Measurements from ENCODE around the gene TPRA1. TPM values are rescaled to one million over a fixed set of nuclear protein-coding genes. Genes with fewer than 3 reads are reported as not detected.

TPRA1 gene
- total RNA-seq, 1 experiment from 2014 or later = 35.1 TPM

DNA sequence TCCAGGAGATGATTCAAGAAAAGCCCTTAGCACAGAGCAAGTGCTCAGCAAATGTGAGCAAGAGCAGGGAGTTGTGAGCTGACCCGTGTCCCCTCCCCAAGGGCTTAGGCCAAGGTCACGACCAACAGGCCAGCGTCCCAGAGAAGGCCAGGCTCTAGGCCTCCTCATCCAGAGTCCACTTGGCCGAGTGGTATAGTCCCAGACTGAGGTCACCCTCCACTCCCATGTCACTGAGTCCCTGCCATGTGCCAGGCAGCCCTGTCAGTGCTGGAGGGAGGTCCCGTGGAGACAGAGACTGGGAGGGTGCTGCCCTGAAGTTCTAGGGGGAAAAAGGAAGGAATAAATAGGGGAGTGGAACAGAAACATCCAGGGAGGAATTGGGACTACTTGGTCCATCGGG, 44.0 kb downstream of the TPRA1 start:
- CTCF ChIA-PET = interaction anchor here (0.6 to 2.8 kb wide), 3 partner anchors 73 to 141 kb away, joined by 3 to 14 read pairs (median 4); no protein-coding TSS in a partner anchor
- RAD21 ChIA-PET (ENCODE audit: low non-redundant PET in 1 of 2, low total read pairs in 2 of 2, uncharacterized antibody in 2 of 2, unreplicated experiment in 2 of 2) = no interaction called here
- H3K27me3 ChIP-seq (ENCODE audit: insufficient read depth, low read length) = no peaks in the 10 kb centered on the region
- H3K36me3 ChIP-seq (ENCODE audit: control insufficient read depth in 1 of 2, insufficient read depth in 2 of 2, low read length in 2 of 2) = no peaks in the 10 kb centered on the region
- ATAC-seq = no peak
- POLR2A ChIA-PET = no interaction called here
- H4K20me1 ChIP-seq (ENCODE audit: insufficient read depth) = no peaks in the 10 kb centered on the region
- no peaks in the 10 kb centered on the region for H3K79me2 ChIP-seq (ENCODE audit: insufficient read depth, low read length)
- H3K27ac ChIP-seq (ENCODE audit: low read depth, low read length) = no peak overlapping the region; the same call in 1 of the 2 replicates
- H3K4me3 ChIP-seq (replicated peaks in 1 of 2; ENCODE audit: low read depth in 1 of 2, low read length in 2 of 2) = no peak overlapping the region
- no peak for TF ChIP-seq CBX3 (IDR thresholded peaks at IDR 0.05; ENCODE audit: low read depth)
- no peak for TF ChIP-seq EGR1 (IDR thresholded peaks at IDR 0.05; ENCODE audit: low read depth)
- TF ChIP-seq TCF7L2 (IDR thresholded peaks at IDR 0.05; ENCODE audit: borderline replicate concordance, extremely low read depth, insufficient read depth, insufficient read length) = no peak
- TF ChIP-seq, protein P1, sequence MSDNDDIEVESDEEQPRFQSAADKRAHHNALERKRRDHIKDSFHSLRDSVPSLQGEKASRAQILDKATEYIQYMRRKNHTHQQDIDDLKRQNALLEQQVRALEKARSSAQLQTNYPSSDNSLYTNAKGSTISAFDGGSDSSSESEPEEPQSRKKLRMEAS (IDR thresholded peaks at IDR 0.05) = no peak
- TF ChIP-seq EZH2phosphoT487 (IDR thresholded peaks at IDR 0.05; ENCODE audit: borderline replicate concordance) = no peak
- no peak for TF ChIP-seq ZFX (IDR thresholded peaks at IDR 0.05)
- TF ChIP-seq FOSL1 (IDR thresholded peaks at IDR 0.05; ENCODE audit: low read depth) = no peak
- TF ChIP-seq, protein P2, sequence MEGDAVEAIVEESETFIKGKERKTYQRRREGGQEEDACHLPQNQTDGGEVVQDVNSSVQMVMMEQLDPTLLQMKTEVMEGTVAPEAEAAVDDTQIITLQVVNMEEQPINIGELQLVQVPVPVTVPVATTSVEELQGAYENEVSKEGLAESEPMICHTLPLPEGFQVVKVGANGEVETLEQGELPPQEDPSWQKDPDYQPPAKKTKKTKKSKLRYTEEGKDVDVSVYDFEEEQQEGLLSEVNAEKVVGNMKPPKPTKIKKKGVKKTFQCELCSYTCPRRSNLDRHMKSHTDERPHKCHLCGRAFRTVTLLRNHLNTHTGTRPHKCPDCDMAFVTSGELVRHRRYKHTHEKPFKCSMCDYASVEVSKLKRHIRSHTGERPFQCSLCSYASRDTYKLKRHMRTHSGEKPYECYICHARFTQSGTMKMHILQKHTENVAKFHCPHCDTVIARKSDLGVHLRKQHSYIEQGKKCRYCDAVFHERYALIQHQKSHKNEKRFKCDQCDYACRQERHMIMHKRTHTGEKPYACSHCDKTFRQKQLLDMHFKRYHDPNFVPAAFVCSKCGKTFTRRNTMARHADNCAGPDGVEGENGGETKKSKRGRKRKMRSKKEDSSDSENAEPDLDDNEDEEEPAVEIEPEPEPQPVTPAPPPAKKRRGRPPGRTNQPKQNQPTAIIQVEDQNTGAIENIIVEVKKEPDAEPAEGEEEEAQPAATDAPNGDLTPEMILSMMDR (IDR thresholded peaks at IDR 0.05 in 2 of 3, conservative IDR thresholded peaks at IDR 0.05 in 1 of 3; ENCODE audit: borderline replicate concordance in 1 of 3, insufficient read depth in 1 of 3, low read depth in 2 of 3, low read length in 2 of 3) = no peak
- TF ChIP-seq SIN3A (IDR thresholded peaks at IDR 0.05; ENCODE audit: low read depth) = no peak
- TF ChIP-seq, protein P3, sequence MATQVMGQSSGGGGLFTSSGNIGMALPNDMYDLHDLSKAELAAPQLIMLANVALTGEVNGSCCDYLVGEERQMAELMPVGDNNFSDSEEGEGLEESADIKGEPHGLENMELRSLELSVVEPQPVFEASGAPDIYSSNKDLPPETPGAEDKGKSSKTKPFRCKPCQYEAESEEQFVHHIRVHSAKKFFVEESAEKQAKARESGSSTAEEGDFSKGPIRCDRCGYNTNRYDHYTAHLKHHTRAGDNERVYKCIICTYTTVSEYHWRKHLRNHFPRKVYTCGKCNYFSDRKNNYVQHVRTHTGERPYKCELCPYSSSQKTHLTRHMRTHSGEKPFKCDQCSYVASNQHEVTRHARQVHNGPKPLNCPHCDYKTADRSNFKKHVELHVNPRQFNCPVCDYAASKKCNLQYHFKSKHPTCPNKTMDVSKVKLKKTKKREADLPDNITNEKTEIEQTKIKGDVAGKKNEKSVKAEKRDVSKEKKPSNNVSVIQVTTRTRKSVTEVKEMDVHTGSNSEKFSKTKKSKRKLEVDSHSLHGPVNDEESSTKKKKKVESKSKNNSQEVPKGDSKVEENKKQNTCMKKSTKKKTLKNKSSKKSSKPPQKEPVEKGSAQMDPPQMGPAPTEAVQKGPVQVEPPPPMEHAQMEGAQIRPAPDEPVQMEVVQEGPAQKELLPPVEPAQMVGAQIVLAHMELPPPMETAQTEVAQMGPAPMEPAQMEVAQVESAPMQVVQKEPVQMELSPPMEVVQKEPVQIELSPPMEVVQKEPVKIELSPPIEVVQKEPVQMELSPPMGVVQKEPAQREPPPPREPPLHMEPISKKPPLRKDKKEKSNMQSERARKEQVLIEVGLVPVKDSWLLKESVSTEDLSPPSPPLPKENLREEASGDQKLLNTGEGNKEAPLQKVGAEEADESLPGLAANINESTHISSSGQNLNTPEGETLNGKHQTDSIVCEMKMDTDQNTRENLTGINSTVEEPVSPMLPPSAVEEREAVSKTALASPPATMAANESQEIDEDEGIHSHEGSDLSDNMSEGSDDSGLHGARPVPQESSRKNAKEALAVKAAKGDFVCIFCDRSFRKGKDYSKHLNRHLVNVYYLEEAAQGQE (IDR thresholded peaks at IDR 0.05; ENCODE audit: low read depth) = no peak
- no peak for TF ChIP-seq POLR2A (IDR thresholded peaks at IDR 0.05; ENCODE audit: borderline replicate concordance, extremely low read depth, insufficient read depth, insufficient read length)
- TF ChIP-seq EZH2 (IDR thresholded peaks at IDR 0.05) = no peak
- TF ChIP-seq, protein P4, sequence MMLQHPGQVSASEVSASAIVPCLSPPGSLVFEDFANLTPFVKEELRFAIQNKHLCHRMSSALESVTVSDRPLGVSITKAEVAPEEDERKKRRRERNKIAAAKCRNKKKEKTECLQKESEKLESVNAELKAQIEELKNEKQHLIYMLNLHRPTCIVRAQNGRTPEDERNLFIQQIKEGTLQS (IDR thresholded peaks at IDR 0.05) = no peak
- BruUV-seq (replicated peaks) = no TSS peak
- intact Hi-C loops (cut with micrococcal nuclease) = loop anchor here (10.0 kb wide), 2 partner anchors 172 to 1412 kb away; no protein-coding TSS in a partner anchor
- DNase-seq (ENCODE audit: low read depth, low spot score) = no peak
- H3K4me2 ChIP-seq (ENCODE audit: low read length) = no peak overlapping the region
- H2AFZ ChIP-seq (ENCODE audit: low read depth, low read length, poor library complexity, severe bottlenecking) = no peak overlapping the region
- H3K9me3 ChIP-seq (ENCODE audit: control insufficient read depth in 1 of 2, insufficient read depth in 1 of 2, low read depth in 1 of 2, low read length in 2 of 2) = no peaks in the 10 kb centered on the region
- H3K9me2 ChIP-seq (ENCODE audit: insufficient read depth) = no peaks in the 10 kb centered on the region
- peaks cover 10 to 23% of the 10 kb centered on the region in 2 experiments; a peak in 3 of 4 replicates for H3K4me1 ChIP-seq (ENCODE audit: control insufficient read depth in 1 of 2, insufficient read depth in 2 of 2, low read length in 2 of 2)
- H3K9ac ChIP-seq (ENCODE audit: low read length) = no peak overlapping the region
